K562 (cell line): ENCODE results near the gene SAPCD1. TPM values are rescaled to one million over a fixed set of nuclear protein-coding genes. Genes with fewer than 3 reads are reported as not detected.
A peak's percentile ranks its signal among the peaks of the same experiment; 100 is the strongest.

Experiments
- BACH1 ChIP-seq: fragments of 200-800 bp; sonication (Bioruptor generic); IDR thresholded peaks from 2 replicates; pipeline ENCODE4 v1.6.1; 2016; ENCODE audit warnings: missing genetic modification characterization, missing compliant biosample characterization
- CCAR2 ChIP-seq: fragments of 200-400 bp; formaldehyde crosslinking; IDR thresholded peaks from 2 replicates; pipeline ENCODE4 v1.6.1; 2017; ENCODE audit warnings: mild to moderate bottlenecking, low read depth, low read length
- DNMT1 ChIP-seq: fragments of 450-650 bp; IDR thresholded peaks from 2 replicates; pipeline ENCODE4 v1.6.1; 2016; ENCODE audit warnings: antibody characterized with exemption, mild to moderate bottlenecking
- ELF2 ChIP-seq: fragments of 250-450 bp; sonication (Bioruptor Pico); IDR thresholded peaks from 2 replicates; pipeline ENCODE4 v1.5.0; 2021; ENCODE audit warnings: mild to moderate bottlenecking
- GTF2A2 ChIP-seq: IDR thresholded peaks from 2 replicates; pipeline ENCODE4 v1.6.1; 2016; ENCODE audit warnings: mild to moderate bottlenecking, missing genetic modification characterization, missing compliant biosample characterization
- HLTF ChIP-seq: fragments of 450-650 bp; IDR thresholded peaks from 2 replicates; pipeline ENCODE4 v1.6.1; 2016
- NBN ChIP-seq: fragments of 450-650 bp; IDR thresholded peaks from 2 replicates; pipeline ENCODE4 v1.6.1; 2016; ENCODE audit warnings: low read depth, mild to moderate bottlenecking
- NR1H2 ChIP-seq: sonication (generic); formaldehyde crosslinking; IDR thresholded peaks from 2 replicates; pipeline ENCODE4 v1.4.0; 2020; ENCODE audit warnings: mild to moderate bottlenecking, missing genetic modification reagents
- NR2C2 ChIP-seq, 2 experiments: fragments of 200-800 bp in 1 of 2; sonication (Bioruptor generic) in 1 of 2; sonication (generic) in 1 of 2; formaldehyde crosslinking in 1 of 2; IDR thresholded peaks; 2 replicates each; pipeline versions ENCODE4 v1.6.1 to v1.8.0; 2016 to 2022; ENCODE audit warnings: mild to moderate bottlenecking in 1 of 2, missing compliant biosample characterization in 1 of 2, missing genetic modification characterization in 1 of 2, missing genetic modification reagents in 1 of 2
- NUFIP1 ChIP-seq: fragments of 450-650 bp; IDR thresholded peaks from 2 replicates; pipeline ENCODE4 v1.6.1; 2018; ENCODE audit not compliant: partially characterized antibody
- RBM34 ChIP-seq: fragments of 200-400 bp; formaldehyde crosslinking; IDR thresholded peaks from 2 replicates; pipeline ENCODE4 v1.6.1; 2018; ENCODE audit warnings: low read length, borderline replicate concordance; ENCODE audit not compliant: insufficient read depth
- SMARCC2 ChIP-seq: fragments of 450-650 bp; IDR thresholded peaks from 2 replicates; pipeline ENCODE4 v1.6.1; 2017; ENCODE audit warnings: antibody characterized with exemption, moderate library complexity, mild to moderate bottlenecking, low read depth
- TRIM24 ChIP-seq, 2 experiments: fragments of 450-650 bp; IDR thresholded peaks; 2 replicates each; pipeline ENCODE4 v1.6.1; 2016
- ZBTB43 ChIP-seq: sonication (generic); formaldehyde crosslinking; IDR thresholded peaks from 2 replicates; pipeline ENCODE4 v1.8.0; 2023; ENCODE audit warnings: mild to moderate bottlenecking, missing genetic modification reagents
- ZNF174 ChIP-seq: fragments of 250-450 bp; sonication (Bioruptor Pico); IDR thresholded peaks from 2 replicates; pipeline ENCODE4 v1.4.0; 2020; ENCODE audit warnings: mild to moderate bottlenecking
- ZNF280B ChIP-seq: fragments of 250-450 bp; sonication (Bioruptor Pico); IDR thresholded peaks from 2 replicates; pipeline ENCODE4 v1.5.1; 2021; ENCODE audit warnings: mild to moderate bottlenecking
- ZNF444 ChIP-seq: fragments of 250-450 bp; sonication (Bioruptor Pico); IDR thresholded peaks from 2 replicates; pipeline ENCODE4 v1.4.0; 2020; ENCODE audit warnings: mild to moderate bottlenecking, moderate library complexity
- ZNF655 ChIP-seq: fragments of 250-450 bp; sonication (Bioruptor Pico); IDR thresholded peaks from 2 replicates; pipeline ENCODE4 v1.5.0; 2021
- polyA plus RNA-seq, 8 experiments: library from polyadenylated mRNA; depleted of rRNA in 4 of 8; stranded (reverse) in 5 of 8; unstranded in 3 of 8; fragments of >200 nt; fragmentation: Nextera tagmentation in 2 of 8; fragmentation: Illumina TruSeq in 1 of 8; extraction: Ambion mirVana in 2 of 8; extraction: Trizol in 1 of 8; gene quantifications; 2 replicates each; pipeline versions ENCODE4 v1.2.1 to v1.2.3, GENCODE V29; 2011 to 2014; ENCODE audit warnings: inconsistent platforms in 1 of 8, missing spikeins in 1 of 8
- total RNA-seq, 7 experiments: library from RNA; depleted of rRNA in 6 of 7; stranded (reverse); fragments of >200 nt in 6 of 7; fragmentation: Illumina TruSeq in 2 of 7; extraction: Trizol in 2 of 7; gene quantifications; 2 replicates each; pipeline versions ENCODE4 v1.2.1 to v1.2.3, GENCODE V29; 2011 to 2021; ENCODE audit warnings: low replicate concordance in 1 of 7
- TF ChIP-seq, protein P1 (sequence below): fragments of 450-650 bp; IDR thresholded peaks from 2 replicates; pipeline ENCODE4 v1.7.0; 2016; ENCODE audit warnings: borderline replicate concordance
- TF ChIP-seq, protein P2 (sequence below): fragments of 450-650 bp; IDR thresholded peaks from 2 replicates; pipeline ENCODE4 v1.6.1; 2016; ENCODE audit warnings: low read depth, mild to moderate bottlenecking, moderate library complexity
- TF ChIP-seq, protein P3 (sequence below): fragments of 450-650 bp; formaldehyde crosslinking; IDR thresholded peaks from 2 replicates; pipeline ENCODE4 v1.4.0; 2022; ENCODE audit warnings: mild to moderate bottlenecking, moderate library complexity

Gene SAPCD1
- total and polyA plus RNA-seq, 9 of the 15 experiments (the other 6 are each of a cell fraction or from before 2014, with no cell fraction given): 2.6 to 30.2 (median 7.4) TPM

- TF ChIP-seq GTF2A2 (tag) (no peak), SMARCC2 (no peak; the same call in 1 of the 2 replicates), ZBTB43 (0 out of 2 replicates have a peak, but pooled peaks have one; percentile 34), ELF2 (CRISPR knock-in tag) (peak; percentile 75), RBM34 (no peak), ZNF280B (CRISPR knock-in tag) (peak; percentile 66; the same call in 1 of the 2 replicates), TRIM24 (IDR thresholded peaks at IDR 0.05) (peak in 1 of 2 experiments; percentile 47; a peak in 1 of 4 replicates), DNMT1 (peak; percentile 73; the same call in 1 of the 2 replicates), HLTF (peak; percentile 85; the same call in 1 of the 2 replicates), NUFIP1 (no peak), ZNF174 (CRISPR knock-in tag) (0 out of 2 replicates have a peak, but pooled peaks have one; percentile 6), ZNF655 (0 out of 2 replicates have a peak, but pooled peaks have one; percentile 72), ZNF444 (peak; percentile 28), BACH1 (no peak), NBN (no peak), NR1H2 (CRISPR knock-in tag) (0 out of 2 replicates have a peak, but pooled peaks have one; percentile 78), NR2C2 (CRISPR knock-in tag; IDR thresholded peaks at IDR 0.05) (peak; percentile 32; the same call in 1 of the 2 replicates), NR2C2 (tag; IDR thresholded peaks at IDR 0.05) (no peak), CCAR2 (no peak)
- TF ChIP-seq, protein P1, sequence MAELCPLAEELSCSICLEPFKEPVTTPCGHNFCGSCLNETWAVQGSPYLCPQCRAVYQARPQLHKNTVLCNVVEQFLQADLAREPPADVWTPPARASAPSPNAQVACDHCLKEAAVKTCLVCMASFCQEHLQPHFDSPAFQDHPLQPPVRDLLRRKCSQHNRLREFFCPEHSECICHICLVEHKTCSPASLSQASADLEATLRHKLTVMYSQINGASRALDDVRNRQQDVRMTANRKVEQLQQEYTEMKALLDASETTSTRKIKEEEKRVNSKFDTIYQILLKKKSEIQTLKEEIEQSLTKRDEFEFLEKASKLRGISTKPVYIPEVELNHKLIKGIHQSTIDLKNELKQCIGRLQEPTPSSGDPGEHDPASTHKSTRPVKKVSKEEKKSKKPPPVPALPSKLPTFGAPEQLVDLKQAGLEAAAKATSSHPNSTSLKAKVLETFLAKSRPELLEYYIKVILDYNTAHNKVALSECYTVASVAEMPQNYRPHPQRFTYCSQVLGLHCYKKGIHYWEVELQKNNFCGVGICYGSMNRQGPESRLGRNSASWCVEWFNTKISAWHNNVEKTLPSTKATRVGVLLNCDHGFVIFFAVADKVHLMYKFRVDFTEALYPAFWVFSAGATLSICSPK: peak; percentile 92; the same call in 1 of the 2 replicates
- TF ChIP-seq, protein P2, sequence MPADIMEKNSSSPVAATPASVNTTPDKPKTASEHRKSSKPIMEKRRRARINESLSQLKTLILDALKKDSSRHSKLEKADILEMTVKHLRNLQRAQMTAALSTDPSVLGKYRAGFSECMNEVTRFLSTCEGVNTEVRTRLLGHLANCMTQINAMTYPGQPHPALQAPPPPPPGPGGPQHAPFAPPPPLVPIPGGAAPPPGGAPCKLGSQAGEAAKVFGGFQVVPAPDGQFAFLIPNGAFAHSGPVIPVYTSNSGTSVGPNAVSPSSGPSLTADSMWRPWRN: no peak
- TF ChIP-seq, protein P3, sequence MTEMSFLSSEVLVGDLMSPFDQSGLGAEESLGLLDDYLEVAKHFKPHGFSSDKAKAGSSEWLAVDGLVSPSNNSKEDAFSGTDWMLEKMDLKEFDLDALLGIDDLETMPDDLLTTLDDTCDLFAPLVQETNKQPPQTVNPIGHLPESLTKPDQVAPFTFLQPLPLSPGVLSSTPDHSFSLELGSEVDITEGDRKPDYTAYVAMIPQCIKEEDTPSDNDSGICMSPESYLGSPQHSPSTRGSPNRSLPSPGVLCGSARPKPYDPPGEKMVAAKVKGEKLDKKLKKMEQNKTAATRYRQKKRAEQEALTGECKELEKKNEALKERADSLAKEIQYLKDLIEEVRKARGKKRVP: peak; percentile 45; the same call in 1 of the 2 replicates
These were observed 25.0 kb upstream of the SAPCD1 start (continued) for GRCh38 chr6:31737315-31737990.
